GM18519 (cell line): ENCODE results near the gene CSH1.
"Not testable (repeated sequence)": the region's sequence is repeated elsewhere in the genome, so short reads cannot be mapped to it uniquely, and the experiment has no call there.

Experiments used
- ATAC-seq: cut with Tn5 transposase; IDR thresholded peaks from one replicate; pipeline ENCODE4 v1.9.1; 2021; ENCODE audit warnings: mild to moderate bottlenecking, moderate library complexity; ENCODE audit not compliant: unreplicated experiment, low FRiP score

CSH1 gene

DNA sequence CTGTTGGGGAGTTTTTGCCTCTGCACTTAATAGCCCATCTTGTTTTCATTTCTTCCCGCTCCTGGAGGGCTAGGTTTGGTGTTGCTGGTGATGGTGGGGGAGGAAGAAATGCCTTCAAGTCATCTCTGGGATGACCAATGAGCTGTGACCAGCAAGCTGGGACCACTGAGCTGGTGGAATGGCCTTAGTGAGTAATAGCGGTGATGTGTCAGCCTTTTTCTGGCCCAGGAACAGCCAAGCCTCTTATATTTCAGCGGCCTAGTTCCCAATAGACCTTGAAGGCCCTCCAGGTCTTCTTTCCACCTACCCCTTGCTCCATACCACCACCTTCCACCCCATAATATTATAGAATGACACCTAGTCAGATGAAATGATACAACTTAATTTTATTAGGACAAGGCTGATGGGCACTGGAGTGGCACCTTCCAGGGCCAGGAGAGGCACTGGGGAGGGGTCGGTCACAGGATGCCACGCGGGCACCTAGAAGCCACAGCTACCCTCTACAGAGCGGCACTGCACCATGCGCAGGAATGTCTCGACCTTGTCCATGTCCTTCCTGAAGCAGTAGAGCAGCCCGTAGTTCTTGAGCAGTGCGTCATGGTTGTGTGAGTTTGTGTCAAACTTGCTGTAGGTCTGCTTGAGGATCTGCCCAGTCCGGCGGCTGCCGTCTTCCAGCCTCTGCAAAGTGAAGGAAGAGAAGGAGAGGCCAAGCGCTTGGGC is 24.6 kb downstream of the CSH1 start:
- not testable (repeated sequence) for ATAC-seq

DNA sequence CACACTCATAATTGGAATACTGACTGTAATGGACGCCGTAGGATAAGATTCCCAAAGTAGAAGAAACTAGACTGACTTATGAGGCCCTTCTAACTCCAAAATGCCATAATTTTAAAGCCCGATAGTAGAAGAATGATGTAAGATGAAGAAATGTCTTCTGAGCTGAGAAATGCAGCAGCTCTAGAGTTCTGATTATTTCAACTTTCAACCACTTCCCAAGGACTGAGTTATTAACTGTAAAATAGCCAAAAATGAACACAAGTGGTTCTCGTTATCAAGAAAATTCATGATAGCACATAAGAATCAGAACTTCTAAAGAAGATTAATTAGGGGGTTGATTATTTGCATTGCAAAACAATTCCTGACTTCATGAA is 26.1 kb downstream of the CSH1 start:
- not testable (repeated sequence) for ATAC-seq

DNA sequence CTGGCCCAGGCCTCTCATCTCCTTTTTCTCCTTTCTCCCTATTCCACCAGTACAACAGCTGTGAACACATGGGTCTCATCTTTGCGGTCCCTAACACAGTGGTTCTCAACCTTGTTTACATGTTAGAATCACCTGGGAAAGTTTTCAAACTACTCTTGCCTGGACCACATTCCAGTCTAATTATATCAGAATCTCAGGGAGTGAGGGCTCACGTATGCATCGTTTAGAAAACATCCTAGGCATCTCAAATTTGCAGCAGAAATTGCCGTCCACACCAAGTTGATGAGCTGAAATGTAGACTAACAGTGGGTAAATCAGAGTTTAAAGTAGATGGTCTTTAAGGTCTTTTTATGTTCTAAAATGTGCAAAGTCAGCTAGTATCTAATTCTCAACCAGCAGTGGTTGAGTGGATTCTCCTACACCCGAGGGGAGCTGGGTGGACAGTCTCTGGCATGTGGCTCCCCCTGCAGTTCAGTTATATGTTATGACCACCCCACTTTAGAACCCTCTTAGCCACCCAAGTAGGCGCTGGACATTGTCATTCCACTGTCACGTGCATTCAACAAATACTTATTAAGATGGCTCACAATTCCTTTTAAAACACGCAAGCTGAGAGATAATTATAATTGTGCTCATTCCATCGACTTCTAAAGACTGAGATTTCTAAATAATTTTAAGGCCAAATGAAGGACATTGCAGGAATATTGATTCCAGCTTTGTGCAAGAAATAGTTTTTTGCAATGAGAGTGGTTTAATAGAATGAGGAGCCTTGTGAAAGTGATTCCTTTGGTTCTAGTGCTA is 26.7 kb downstream of the CSH1 start:
- not testable (repeated sequence) for ATAC-seq

DNA sequence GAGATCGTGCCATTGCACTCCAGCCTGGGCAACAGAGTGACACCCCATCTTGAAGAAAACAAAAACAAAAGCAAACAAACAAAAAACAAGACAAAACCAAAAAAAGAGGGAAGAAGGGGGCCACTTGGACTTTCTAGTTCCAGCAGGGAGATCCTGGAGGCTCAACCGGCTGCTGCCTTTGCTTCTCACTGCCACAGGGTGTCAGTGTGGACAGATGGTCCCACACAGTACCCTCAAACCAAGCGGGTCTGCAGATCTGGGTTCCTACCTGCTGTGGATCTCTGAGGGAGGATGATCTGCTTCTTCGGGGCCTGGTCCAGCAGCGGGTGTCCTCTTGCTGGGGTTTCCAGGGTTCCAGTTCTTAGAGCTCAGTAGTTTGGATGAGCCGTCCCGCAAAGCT is 29.7 kb downstream of the CSH1 start:
- ATAC-seq = not testable (repeated sequence)

DNA sequence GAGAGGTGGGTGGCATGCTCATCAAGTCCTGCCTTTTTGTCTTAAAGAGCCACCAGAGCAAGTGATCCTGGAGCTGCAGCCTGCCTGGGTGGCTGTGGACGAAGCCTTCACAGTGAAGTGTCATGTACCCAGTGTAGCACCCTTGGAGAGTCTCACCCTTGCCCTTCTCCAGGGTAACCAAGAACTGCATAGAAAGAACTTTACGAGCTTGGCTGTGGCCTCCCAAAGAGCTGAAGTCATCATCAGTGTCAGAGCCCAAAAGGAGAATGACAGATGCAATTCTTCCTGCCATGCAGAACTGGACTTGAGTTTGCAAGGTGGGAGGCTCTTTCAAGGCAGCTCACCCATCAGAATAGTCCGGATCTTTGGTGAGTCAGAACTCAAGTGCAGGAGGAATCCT is 37.1 kb downstream of the CSH1 start:
- no peak for ATAC-seq

DNA sequence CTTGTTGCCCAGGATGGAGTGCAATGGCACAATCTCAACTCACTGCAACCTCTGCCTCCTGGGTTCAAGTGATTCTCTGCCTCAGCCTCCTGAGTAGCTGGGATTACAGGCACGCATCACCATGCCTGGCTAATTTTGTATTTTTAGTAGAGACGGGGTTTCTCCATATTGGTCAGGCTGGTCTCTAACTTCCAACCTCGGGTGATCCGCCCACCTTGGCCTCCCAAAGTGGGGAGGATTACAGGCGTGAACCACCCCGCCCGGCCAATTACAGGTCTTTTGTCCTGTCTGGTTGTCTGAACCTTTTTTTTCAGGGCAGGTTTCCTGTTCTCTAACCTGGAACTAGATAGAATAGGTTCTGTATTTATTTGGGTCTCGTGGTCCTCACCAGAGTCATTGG is 39.9 kb downstream of the CSH1 start:
- not testable (repeated sequence) for ATAC-seq

DNA sequence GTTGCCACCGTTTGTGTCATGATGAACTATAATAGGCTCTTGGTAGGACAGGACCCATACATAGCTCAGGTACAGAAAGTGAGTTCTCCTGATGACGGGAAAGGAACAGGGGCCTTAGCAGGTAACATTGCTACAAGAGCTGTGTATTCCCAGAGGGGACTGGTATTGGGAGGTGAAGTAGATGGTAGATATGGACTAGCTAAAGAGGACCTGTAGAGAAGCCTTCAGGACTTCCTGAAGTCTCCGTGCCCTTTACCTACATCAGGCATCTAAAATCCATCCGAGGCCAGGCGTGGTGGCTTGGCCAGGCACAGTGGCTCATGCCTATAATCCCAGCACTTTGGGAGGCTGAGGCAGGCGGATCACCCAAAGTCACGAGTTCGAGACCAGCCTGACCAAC is 41.2 kb downstream of the CSH1 start:
- no peak for ATAC-seq

DNA sequence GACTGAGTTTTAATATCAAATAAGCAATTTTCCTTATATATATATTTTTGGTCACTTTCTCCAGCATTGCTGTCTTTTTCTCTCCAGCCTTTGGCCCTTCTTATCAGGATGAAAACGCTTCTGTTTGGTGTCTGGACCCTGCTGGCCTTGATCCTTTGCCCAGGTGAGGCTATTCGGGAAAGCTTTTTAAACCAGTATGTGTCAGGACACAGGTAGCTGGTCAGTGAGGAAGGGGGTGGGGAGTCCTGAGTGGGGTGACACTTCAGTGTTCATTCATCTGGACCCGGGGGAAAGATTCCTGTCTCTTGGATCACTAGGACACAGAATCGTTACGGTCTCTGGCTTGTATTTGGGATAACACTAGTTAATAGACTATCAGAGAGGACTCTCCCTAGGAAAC is 41.7 kb downstream of the CSH1 start:
- ATAC-seq = no peak

DNA sequence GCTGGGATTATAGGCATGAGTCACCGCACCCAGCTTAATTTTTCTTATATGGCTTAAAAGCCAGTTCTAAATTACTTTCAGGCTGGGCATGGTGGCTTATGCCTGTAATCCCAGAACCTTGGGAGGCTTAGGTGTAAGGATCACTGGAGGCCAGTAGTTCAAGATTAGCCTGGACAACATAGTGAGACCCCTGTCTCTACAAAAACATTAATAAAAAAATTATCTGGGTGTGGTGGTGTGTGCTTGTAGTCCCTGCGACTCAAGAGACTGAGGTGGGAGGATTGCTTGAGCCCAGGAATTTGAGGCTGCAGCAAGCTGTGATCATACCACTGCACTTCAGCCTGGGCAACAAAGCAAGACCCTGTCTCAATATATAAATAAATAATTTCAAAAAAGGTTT is 43.1 kb downstream of the CSH1 start:
- no peak for ATAC-seq

DNA sequence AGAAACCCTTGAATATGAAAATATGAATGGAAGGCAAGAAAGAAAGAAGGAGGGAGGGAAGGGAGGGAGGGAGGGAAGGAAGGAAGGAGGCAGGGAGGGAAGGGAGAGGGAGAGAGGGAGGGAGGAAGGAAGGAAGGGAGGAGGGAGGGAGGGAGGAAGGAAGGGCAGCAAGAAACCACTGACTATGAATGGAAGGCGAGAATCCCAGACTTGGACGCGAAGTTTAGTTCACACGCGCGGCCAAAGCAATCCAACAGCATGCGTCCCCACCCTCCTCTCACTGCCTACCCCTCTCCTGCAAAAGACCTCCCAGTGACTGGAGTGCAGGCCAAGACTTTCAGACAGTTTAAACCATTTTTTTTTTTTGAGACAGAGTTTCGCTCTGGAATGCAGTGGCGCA is 46.0 kb downstream of the CSH1 start:
- ATAC-seq = no peak

DNA sequence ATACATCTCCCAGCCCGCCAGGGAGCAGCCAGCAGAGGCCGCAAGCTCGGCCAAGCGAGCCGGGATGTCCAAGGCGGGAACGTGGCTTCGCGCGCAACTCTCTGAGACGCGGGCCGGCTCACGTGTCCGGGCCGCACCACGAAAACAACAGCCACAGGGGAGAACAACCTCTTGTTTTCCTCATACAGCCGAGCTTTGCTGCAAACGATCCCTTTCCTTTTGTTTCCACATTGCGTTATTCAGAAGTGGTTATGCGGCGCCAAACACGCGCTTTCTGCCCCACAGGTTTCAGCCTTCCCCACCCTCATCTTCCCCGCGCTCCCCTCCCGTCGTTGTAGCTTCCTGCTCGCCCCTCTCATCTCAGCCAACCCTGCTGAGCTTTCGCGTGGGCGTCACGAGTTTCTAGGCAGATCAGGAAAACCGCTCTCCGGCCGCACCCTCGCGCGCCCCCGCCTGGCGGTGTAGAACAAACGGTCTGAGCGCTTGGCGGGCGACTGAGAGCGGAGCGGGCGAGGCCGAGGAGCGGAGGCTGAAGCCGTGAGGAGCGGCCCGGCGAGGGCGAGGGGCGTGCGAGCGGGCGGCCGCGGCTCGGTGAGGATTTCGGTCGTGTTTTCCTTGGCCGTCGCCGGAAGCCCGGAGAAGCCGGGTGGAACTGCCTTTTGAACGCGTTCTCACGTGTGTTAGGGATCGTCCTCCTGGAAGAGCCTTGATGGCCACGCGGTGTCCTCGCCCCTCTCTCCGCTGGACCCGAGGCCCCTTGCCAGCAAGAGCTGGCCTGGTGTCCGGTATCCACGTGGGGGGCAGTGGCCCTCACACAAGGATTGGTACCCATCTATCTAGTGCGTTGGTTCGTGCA is 47.3 kb downstream of the CSH1 start:
- no peak for ATAC-seq

DNA sequence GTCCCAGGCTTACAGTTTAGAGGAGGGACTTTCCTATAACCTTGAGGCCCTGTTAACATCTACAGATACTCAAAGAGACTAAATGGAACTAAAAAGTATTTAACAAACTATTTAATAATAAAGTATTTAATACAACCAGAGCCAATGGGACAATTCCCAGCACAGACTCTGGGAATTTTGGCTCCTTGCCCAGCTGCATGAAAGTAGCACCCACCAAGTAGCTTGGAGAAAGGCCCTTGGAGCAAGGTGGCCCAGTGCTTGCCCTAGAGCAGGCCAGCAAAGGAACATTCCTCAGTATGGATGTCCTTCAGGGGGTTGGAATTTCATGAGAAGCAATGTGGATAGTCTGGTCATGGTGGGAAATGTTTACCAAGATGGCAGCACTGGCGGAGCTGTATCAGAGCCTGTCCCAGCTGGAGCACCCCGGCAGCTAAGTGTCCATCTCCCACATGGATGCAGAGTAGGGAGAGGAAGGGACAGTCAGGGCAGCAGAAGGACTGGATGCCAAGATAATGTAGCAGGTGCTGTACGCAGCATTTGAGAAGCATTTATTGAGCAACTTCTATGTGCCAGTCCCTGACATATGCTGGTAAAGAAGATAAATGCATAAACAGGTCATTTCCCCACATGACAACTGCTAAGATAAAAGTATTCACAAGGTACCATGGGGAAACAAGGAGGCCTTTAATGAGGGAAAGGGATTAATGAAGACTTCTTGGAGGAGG is 48.7 kb downstream of the CSH1 start:
- ATAC-seq = no peak

DNA sequence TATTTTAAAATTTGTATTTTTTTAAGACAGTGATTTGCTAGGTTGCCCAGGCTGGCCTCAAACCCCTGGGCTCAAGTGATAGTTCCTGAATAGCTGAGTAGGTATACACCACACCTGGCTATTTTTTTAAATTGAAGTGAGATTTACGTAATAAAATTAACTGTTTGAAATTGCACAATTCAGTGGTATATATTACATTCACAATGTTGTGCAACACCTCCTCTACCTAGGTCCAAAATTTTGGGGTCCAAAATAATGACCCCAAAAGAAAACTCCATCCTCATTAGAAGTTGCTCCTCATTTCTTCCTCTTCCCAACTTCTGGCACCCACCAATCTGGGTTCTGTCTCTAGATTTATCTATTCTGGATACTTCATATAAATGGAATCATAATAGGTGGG is 50.9 kb downstream of the CSH1 start:
- ATAC-seq = no peak
